Common myeloid progenitor, CD34-positive (primary cell): ENCODE results near the gene NTM.

Experiments used
- CTCF ChIA-PET: fragments of 350-600 bp; sonication (Branson Sonifier 250); formaldehyde crosslinking; loops from one replicate; lab custom pipeline; 2021; ENCODE audit warnings: antibody characterized with exemption; lab: Charles Lee
- POLR2A ChIA-PET: fragments of 350-600 bp; sonication (Branson Sonifier 250); formaldehyde crosslinking; loops from one replicate; lab custom pipeline; 2021; ENCODE audit warnings: antibody characterized with exemption; lab: Charles Lee
- DNase-seq, 3 donors: peaks; one replicate each; pipeline versions ENCODE4 v3.0.0 to v3.0.0-alpha.2; 2013
- H3K27ac ChIP-seq, 2 experiments: 1 replicate in 1 of 2; 2 replicates in 1 of 2; pipeline ENCODE4 v1.7.0; 2013; ENCODE audit warnings: inconsistent platforms in 2 of 2, low read length in 2 of 2, mild to moderate bottlenecking in 2 of 2, low read depth in 1 of 2, moderate library complexity in 1 of 2; ENCODE audit not compliant: severe bottlenecking in 2 of 2, insufficient read depth in 1 of 2, poor library complexity in 1 of 2
- H3K27me3 ChIP-seq, 5 experiments: replicated peaks in 2 of 5; 1 replicate in 3 of 5; 2 replicates in 2 of 5; pipeline versions ENCODE4 v1.6.1 to v1.7.0; 2013; ENCODE audit warnings: low read length in 4 of 5, mild to moderate bottlenecking in 2 of 5, moderate library complexity in 2 of 5, inconsistent platforms in 1 of 5; ENCODE audit not compliant: insufficient read depth in 5 of 5, control insufficient read depth in 4 of 5
- H3K36me3 ChIP-seq, 4 experiments: 1 replicate in 2 of 4; 2 replicates in 2 of 4; pipeline versions ENCODE4 v1.6.1 to v1.7.0; 2013; ENCODE audit warnings: low read length in 3 of 4, control low read depth in 1 of 4, mild to moderate bottlenecking in 1 of 4; ENCODE audit not compliant: control insufficient read depth in 4 of 4, insufficient read depth in 4 of 4
- H3K4me1 ChIP-seq, 4 experiments: 1 replicate in 3 of 4; 2 replicates in 1 of 4; pipeline versions ENCODE4 v1.6.1 to v1.7.1; 2013; ENCODE audit warnings: low read length in 3 of 4, mild to moderate bottlenecking in 3 of 4, control low read depth in 1 of 4, inconsistent platforms in 1 of 4, moderate library complexity in 1 of 4; ENCODE audit not compliant: control insufficient read depth in 4 of 4, insufficient read depth in 4 of 4; ENCODE audit errors: control extremely low read depth in 1 of 4
- H3K4me3 ChIP-seq, 7 experiments: 1 replicate in 4 of 7; 2 replicates in 3 of 7; pipeline versions ENCODE4 v1.5.1 to v1.7.0; 2013; ENCODE audit warnings: mild to moderate bottlenecking in 7 of 7, low read length in 6 of 7, moderate library complexity in 6 of 7, inconsistent platforms in 2 of 7, low read depth in 2 of 7, control low read depth in 1 of 7; ENCODE audit not compliant: insufficient read depth in 4 of 7, control insufficient read depth in 1 of 7; ENCODE audit errors: extremely low read depth in 1 of 7
- H3K9me3 ChIP-seq, 5 experiments: 1 replicate in 4 of 5; 2 replicates in 1 of 5; pipeline versions ENCODE4 v1.6.1 to v1.7.1; 2013; ENCODE audit warnings: low read length in 4 of 5, mild to moderate bottlenecking in 2 of 5, inconsistent platforms in 1 of 5, low read depth in 1 of 5, moderate library complexity in 1 of 5; ENCODE audit not compliant: control insufficient read depth in 4 of 5, insufficient read depth in 2 of 5; ENCODE audit errors: control extremely low read depth in 1 of 5
- WGBS: methylation state at CpG from one replicate; pipeline ENCODE4 v1.1.5; 2013; ENCODE audit not compliant: insufficient coverage; 5-methylcytosine and 5-hydroxymethylcytosine counted together

Gene NTM

DNA sequence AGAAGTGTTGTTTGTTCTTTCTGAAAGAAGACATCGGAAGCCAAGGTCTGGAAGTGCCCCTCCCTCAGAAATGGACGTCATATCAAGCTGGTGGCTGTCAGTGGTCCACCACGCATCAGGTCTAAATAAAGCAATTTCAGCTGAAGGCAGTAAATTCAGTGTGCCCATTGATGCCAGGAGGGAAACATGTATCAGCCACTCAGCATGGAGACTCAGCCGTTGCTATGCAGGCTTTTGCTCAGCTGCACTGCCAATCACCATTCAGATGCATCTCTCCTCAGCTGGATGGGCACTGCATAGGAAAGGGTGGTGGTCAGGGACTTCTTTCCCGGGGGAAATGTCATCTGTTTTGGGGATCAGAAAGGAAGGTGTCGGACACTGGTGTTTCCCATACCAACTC, 878.2 kb downstream of the NTM start:
- no peak for DNase-seq
- ChIA-PET POLR2A (no interaction called here), CTCF (interaction anchor here (0.9 kb wide), 1 partner anchor 33 kb away, joined by 3 read pairs; no protein-coding TSS in a partner anchor)
- Histone ChIP-seq H3K4me3 (no peak overlapping the region), H3K27ac (no peak overlapping the region), H3K36me3 (no peaks in the 10 kb centered on the region), H3K9me3 (peaks cover 0 to 3% (median 0%) of the 10 kb centered on the region in 5 experiments), H3K4me1 (no peaks in the 10 kb centered on the region), H3K27me3 (no peaks in the 10 kb centered on the region)
- 82% methylated on average over 5 of the region's 6 CpGs for WGBS

DNA sequence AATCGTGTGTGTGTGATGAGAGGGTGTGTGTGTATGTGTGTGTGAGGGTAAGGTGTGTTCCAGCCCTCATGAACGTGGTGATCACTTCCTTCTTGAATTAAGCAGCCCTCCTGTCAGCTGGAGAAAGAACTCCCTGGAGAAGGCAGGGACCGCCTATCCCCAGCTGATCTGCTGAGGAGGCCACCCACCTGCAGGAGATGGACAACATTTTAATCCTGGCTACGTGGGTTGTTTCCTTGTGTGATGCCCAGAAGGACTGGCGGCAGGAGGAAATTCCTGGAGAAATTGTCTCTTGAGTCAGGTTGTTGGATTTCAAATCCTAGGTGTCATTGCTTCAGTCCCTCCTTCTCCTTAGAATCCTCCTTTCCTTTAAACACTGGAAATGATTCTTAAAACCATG, 878.8 kb downstream of the NTM start:
- Histone ChIP-seq H3K36me3 (no peaks in the 10 kb centered on the region), H3K27me3 (no peaks in the 10 kb centered on the region), H3K9me3 (peaks cover 0 to 3% (median 0%) of the 10 kb centered on the region in 5 experiments), H3K4me1 (no peaks in the 10 kb centered on the region), H3K4me3 (no peak overlapping the region), H3K27ac (no peak overlapping the region)
- DNase-seq, result no peak
- CTCF ChIA-PET, result interaction anchor here (0.9 kb wide), 1 partner anchor 33 kb away, joined by 3 read pairs; no protein-coding TSS in a partner anchor
- WGBS, result 68% methylated on average over 5 of the region's 5 CpGs
- POLR2A ChIA-PET, result no interaction called here

DNA sequence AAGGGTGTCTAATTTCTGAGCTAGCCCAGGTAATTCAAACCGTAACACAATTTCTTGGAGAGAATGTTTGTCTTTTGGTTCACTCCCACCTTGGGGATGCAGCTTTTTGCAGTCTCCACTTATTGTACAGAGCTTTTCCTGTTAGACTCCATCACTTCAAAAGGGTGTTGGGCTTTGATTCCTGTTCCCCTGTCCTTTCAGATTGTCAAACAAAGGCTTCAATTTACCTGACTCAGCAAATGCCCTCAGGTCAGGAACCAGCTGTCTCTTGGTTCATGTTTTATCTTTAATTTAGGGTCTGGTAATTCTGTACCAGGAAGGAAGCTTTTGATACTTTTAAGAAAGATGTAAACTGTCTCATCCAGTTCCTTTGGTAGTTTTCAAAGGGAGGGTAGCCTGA, 880.6 kb downstream of the NTM start:
- no peak for DNase-seq
- CTCF ChIA-PET, result no interaction called here
- H3K4me1 ChIP-seq, result no peaks in the 10 kb centered on the region
- POLR2A ChIA-PET, result no interaction called here
- H3K4me3 ChIP-seq, result no peak overlapping the region
- no peaks in the 10 kb centered on the region for H3K27me3 ChIP-seq
- 100% methylated on average over 1 of the region's 1 CpG for WGBS
- H3K9me3 ChIP-seq, result peaks cover 0 to 3% (median 0%) of the 10 kb centered on the region in 5 experiments
- H3K27ac ChIP-seq, result no peak overlapping the region
- no peaks in the 10 kb centered on the region for H3K36me3 ChIP-seq

DNA sequence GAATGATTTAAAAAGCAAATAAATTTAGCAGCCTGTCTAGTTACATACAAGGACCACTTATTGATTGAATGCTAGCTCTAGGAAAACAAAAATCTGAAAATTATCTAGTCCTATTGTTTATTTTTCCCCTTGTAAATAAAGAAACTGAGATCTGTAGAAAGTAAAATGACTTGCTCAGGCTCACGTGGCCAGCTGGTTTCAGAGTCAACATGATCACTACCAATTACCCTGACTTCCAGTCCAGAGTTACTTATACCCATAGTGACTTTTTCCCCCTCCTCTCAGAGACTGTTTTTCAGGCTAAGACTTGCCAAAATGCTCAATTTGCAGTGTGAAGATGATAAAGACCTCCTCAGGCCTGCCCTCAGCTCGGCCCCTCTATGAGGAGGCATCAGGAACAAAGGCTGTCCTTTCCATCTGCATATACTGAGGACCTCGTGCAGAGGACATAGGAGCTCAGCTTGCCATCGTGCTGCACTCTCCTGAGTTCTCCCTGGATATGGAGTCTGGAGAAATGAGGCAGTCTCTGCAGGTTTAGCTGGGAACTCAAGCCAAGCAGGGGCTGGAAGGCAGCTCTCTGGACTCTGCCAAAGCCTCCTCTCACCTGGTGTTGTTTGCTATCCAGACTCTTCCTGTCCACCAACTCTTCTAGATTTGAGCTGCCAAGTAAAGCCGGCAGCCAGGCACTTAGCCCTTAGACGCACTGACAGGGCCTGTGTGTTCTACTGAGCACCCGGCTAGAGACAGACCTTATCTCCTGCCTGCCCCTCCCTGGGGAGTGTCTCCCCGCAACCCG, 883.3 kb downstream of the NTM start:
- ChIA-PET CTCF (no interaction called here), POLR2A (no interaction called here)
- Histone ChIP-seq H3K27me3 (no peaks in the 10 kb centered on the region), H3K27ac (no peak overlapping the region), H3K36me3 (no peaks in the 10 kb centered on the region), H3K9me3 (peaks cover 0 to 3% (median 0%) of the 10 kb centered on the region in 5 experiments), H3K4me1 (no peaks in the 10 kb centered on the region), H3K4me3 (no peak overlapping the region)
- WGBS, result 94% methylated on average over 9 of the region's 9 CpGs
- no peak for DNase-seq

DNA sequence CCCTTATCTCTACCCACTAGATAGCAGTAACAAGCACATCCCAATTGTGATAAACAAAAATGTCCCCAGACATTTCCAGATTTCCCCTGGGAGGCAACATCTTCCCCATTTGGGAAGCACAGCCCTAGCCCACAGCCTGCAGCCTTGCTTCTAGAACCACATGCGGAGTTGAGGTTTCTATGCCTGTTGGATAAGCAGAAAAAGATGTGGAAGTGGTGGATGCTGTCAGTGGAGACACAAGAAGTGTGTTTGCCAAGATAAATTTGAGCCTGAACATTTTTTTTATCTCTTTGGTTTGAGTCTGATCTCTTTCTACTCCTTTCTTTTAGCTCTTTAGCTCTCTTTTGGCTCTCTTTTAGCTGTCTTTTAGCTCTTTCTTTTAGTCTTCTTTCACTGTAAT, 884.5 kb downstream of the NTM start:
- WGBS, result 100% methylated on average over 1 of the region's 1 CpG
- H3K36me3 ChIP-seq, result no peaks in the 10 kb centered on the region
- no peak overlapping the region for H3K27ac ChIP-seq
- H3K27me3 ChIP-seq, result no peaks in the 10 kb centered on the region
- POLR2A ChIA-PET, result no interaction called here
- H3K4me1 ChIP-seq, result no peaks in the 10 kb centered on the region
- CTCF ChIA-PET, result no interaction called here
- H3K4me3 ChIP-seq, result no peak overlapping the region
- H3K9me3 ChIP-seq, result peaks cover 0 to 3% (median 0%) of the 10 kb centered on the region in 5 experiments
- DNase-seq, result no peak

DNA sequence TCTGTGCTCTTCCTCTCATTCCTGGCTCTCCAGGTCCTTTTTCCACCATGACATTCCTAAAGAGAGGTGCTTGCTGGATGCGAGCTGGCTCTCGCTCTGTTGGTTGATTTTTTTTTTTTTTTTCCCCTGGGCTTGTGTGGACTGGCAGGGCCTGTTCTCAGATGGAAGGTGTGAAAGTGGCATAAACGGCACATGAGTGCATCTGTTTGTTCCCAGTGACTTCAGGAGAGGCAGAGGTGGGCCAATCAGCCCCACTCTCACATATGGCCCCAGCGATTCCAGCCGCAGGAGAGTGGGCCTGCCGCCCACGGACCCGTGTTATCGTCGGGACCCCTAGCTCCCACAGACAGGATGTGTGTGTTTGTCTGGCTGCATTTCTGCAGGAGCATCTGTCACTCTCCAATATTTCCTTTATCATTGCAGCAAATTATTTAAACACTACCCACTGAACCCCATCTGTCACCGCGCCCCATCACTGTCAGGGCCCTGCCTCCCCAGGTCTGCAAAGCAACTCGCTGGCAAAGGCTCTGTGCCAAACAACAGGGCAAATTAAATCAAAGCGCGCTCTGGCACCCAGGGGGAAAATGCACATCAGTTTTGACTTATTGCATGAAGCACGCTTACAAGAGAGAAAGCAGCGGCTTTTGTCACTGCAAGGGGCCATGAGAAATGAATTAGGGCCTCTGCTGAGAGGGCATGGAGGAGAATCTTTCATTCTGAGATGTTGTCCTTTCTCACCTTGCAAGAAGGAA, 886.3 kb downstream of the NTM start:
- no peak overlapping the region for H3K27ac ChIP-seq
- H3K27me3 ChIP-seq, result no peaks in the 10 kb centered on the region
- CTCF ChIA-PET, result no interaction called here
- no peaks in the 10 kb centered on the region for H3K9me3 ChIP-seq
- H3K36me3 ChIP-seq, result no peaks in the 10 kb centered on the region
- H3K4me1 ChIP-seq, result no peaks in the 10 kb centered on the region
- POLR2A ChIA-PET, result no interaction called here
- no peak for DNase-seq
- H3K4me3 ChIP-seq, result no peak overlapping the region
- WGBS, result 94% methylated on average over 14 of the region's 17 CpGs

DNA sequence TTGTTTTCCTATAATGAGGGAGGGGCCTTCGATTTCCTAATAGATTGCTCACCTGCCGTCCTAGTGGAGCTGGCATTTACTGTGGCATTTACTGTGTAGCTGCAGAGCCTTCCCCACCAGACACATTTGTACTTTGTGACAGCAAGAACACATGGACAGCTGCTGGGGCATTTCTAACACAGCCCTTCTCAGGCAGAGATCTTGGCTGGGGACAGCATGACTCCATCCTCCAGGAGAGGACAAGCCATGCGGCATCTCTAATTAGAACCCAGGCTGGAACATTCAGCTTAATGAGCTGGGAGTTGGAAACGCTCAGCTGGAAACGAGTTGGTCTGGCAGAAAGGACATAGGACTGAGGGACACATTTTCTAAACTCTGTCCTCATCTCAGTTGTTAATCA, 887.5 kb downstream of the NTM start:
- no peak for DNase-seq
- 96% methylated on average over 5 of the region's 5 CpGs for WGBS
- CTCF ChIA-PET, result no interaction called here
- H3K27ac ChIP-seq, result no peak overlapping the region
- H3K27me3 ChIP-seq, result no peaks in the 10 kb centered on the region
- no peaks in the 10 kb centered on the region for H3K4me1 ChIP-seq
- H3K9me3 ChIP-seq, result no peaks in the 10 kb centered on the region
- no peak overlapping the region for H3K4me3 ChIP-seq
- no peaks in the 10 kb centered on the region for H3K36me3 ChIP-seq
- POLR2A ChIA-PET, result no interaction called here
